ENCODE data around the gene UPP2. TPM values are rescaled to one million over a fixed set of nuclear protein-coding genes. Genes with fewer than 3 reads are reported as not detected.

The UPP2 gene
- total RNA-seq, 1 experiment from 2014 or later, result not detected

DNA sequence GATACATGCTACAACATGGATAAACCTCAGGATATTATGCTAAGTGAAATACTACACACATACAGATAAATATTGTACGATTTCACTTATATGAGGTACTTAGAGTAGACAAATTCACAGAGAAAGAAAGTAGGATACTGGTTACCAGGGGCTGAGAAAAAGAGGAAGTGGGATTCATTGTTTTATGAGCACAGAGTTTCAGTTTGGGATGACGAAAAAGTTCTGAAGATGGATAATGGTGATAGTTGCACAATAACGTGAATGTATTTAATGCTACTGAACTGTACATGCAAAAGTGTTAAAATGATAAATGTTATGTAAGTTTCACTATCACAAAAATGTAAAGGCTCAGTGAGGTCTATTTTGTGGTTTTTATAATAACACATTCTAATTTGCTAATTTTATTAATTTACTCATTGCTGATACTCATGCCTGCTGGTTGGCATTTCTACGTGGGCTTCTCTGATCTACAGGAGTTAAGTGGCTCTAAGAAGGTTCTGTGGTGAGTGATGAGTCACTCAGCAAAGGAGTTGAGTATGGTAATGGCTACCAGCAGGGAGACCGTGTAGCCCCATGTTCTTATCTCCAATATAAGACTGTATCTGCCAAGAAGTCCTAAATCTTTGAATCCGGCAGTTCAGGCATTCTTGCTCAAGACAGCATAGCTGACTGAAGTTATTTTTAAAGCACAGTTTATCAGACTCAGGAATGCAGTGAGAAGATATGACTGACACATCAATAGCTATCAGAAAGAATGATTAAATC is 41.1 kb downstream of the UPP2 start:
- Histone ChIP-seq H3K27ac (no peak overlapping the region), H3K27me3 (no peaks in the 10 kb centered on the region), H3K9me3 (replicated peaks) (no peaks in the 10 kb centered on the region; the same call in 1 of the 2 replicates), H3K4me1 (no peaks in the 10 kb centered on the region), H3K4me3 (no peak overlapping the region), H3K36me3 (no peaks in the 10 kb centered on the region)
- DNase-seq, result no peak

GRCh38 chr2:158143703-158144360 is 42.2 kb downstream of the UPP2 start:
- DNase-seq, result no peak
- Histone ChIP-seq H3K4me3 (no peak overlapping the region), H3K4me1 (no peaks in the 10 kb centered on the region), H3K27me3 (no peaks in the 10 kb centered on the region), H3K9me3 (replicated peaks) (no peaks in the 10 kb centered on the region; the same call in 1 of the 2 replicates), H3K36me3 (no peaks in the 10 kb centered on the region), H3K27ac (no peak overlapping the region)

GRCh38 chr2:158144914-158145625 is 43.4 kb downstream of the UPP2 start:
- Histone ChIP-seq H3K4me1 (no peaks in the 10 kb centered on the region), H3K4me3 (no peak overlapping the region), H3K27me3 (no peaks in the 10 kb centered on the region), H3K9me3 (replicated peaks) (no peaks in the 10 kb centered on the region; the same call in 1 of the 2 replicates), H3K36me3 (no peaks in the 10 kb centered on the region), H3K27ac (no peak overlapping the region)
- no peak for DNase-seq

GRCh38 chr2:158153270-158154015 is 51.8 kb downstream of the UPP2 start:
- Histone ChIP-seq H3K9me3 (replicated peaks) (no peaks in the 10 kb centered on the region), H3K27me3 (no peaks in the 10 kb centered on the region), H3K36me3 (no peaks in the 10 kb centered on the region), H3K4me1 (no peaks in the 10 kb centered on the region), H3K27ac (no peak overlapping the region), H3K4me3 (no peak overlapping the region)
- DNase-seq, result peak; percentile 18 to 23

GRCh38 chr2:158154596-158154995 is 52.9 kb downstream of the UPP2 start:
- peak in 1 of 2 experiments; percentile 9 for DNase-seq

DNA sequence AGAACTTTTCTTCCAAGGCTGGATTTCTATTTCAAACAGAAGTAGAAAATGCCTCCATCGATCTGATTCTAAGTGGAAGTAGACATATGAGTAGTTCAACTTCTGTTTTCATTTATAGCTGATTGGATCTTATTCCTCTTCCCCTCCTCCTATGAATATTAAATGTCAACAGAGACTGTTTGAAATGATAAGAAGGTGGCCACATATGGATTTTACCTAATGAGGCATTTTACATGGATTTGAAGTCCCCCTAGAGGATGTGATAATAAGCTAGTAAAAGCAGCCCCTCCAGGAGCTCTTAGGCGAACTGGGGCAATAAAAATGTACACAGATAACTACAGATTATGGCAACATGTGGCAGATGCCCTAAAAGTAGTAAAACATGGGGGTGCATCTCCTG is 71.0 kb downstream of the UPP2 start:
- Histone ChIP-seq H3K27me3 (no peaks in the 10 kb centered on the region), H3K36me3 (no peaks in the 10 kb centered on the region), H3K27ac (no peak overlapping the region), H3K4me1 (no peaks in the 10 kb centered on the region), H3K9me3 (replicated peaks) (no peaks in the 10 kb centered on the region), H3K4me3 (no peak overlapping the region)
- DNase-seq, result no peak

More at GRCh38 chr2:158154596-158154995, 52.9 kb downstream of the UPP2 start:
- H3K27me3 ChIP-seq, result no peaks in the 10 kb centered on the region
- no peaks in the 10 kb centered on the region for H3K9me3 ChIP-seq (replicated peaks)
- H3K27ac ChIP-seq, result no peak overlapping the region
- H3K36me3 ChIP-seq, result no peaks in the 10 kb centered on the region
- H3K4me1 ChIP-seq, result no peaks in the 10 kb centered on the region
- no peak overlapping the region for H3K4me3 ChIP-seq

- DNase-seq, result no peak
- Histone ChIP-seq H3K9me3 (replicated peaks) (no peaks in the 10 kb centered on the region), H3K27ac (no peak overlapping the region), H3K4me1 (no peaks in the 10 kb centered on the region), H3K27me3 (no peaks in the 10 kb centered on the region), H3K36me3 (no peaks in the 10 kb centered on the region), H3K4me3 (no peak overlapping the region)
Measured at GRCh38 chr2:158174495-158174894, 72.8 kb downstream of the UPP2 start.

- no peaks in the 10 kb centered on the region for H3K4me1 ChIP-seq
- no peaks in the 10 kb centered on the region for H3K36me3 ChIP-seq
- no peak overlapping the region for H3K27ac ChIP-seq
- H3K27me3 ChIP-seq, result no peaks in the 10 kb centered on the region
- no peak overlapping the region for H3K4me3 ChIP-seq
- no peak for DNase-seq
- H3K9me3 ChIP-seq (replicated peaks), result no peaks in the 10 kb centered on the region
Measured at GRCh38 chr2:158174956-158175355, 73.3 kb downstream of the UPP2 start.

DNA sequence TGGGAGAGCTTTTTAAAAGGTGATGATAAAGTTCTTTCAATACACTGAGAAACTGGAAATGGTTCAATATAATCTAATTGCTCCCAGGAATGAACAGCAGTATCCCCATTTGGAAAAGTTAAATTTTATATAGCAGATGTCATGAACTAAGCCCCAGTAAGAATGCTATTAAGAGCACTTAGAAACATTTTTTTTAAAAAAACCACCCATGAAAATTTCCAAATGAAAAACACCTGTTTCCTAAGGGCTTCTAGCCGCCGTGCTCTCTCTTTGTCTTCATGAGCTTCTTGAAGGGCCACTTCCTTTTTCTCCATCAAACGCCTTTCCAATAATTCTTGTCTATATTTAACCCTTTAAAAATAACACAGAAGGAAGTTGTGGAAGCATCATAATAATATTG is 77.0 kb downstream of the UPP2 start:
- Histone ChIP-seq H3K9me3 (replicated peaks) (no peaks in the 10 kb centered on the region), H3K36me3 (no peaks in the 10 kb centered on the region), H3K4me3 (no peak overlapping the region), H3K27me3 (no peaks in the 10 kb centered on the region), H3K4me1 (peaks cover 12% of the 10 kb centered on the region), H3K27ac (no peak overlapping the region)
- DNase-seq, result no peak

- Histone ChIP-seq H3K4me3 (no peak overlapping the region), H3K27ac (no peak overlapping the region), H3K9me3 (replicated peaks) (no peaks in the 10 kb centered on the region), H3K4me1 (peaks cover 15% of the 10 kb centered on the region), H3K36me3 (no peaks in the 10 kb centered on the region), H3K27me3 (no peaks in the 10 kb centered on the region)
- DNase-seq, result peak in 1 of 2 experiments; percentile 48
Measured at GRCh38 chr2:158179660-158180059, 78.0 kb downstream of the UPP2 start.

DNA sequence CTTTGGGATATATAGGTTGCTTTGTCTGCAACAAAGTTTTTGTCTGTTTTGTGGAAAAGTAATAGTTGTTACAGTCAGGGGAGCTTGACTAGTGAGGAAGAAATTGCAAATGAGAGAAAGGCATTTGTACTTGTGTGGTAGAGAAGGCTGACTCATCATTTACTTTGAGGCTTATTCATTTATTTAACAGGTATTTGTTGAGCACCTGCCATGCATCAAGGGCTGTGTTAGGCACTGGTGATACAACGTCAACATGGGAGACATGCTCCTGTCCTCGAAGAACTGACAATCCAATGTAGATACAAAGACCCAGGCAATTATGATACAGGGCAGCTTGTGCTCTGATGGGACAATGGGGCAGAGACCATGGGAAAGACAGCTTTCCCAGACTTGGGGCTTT is 79.5 kb downstream of the UPP2 start:
- H3K27me3 ChIP-seq, result no peaks in the 10 kb centered on the region
- H3K27ac ChIP-seq, result no peak overlapping the region
- no peak for DNase-seq
- H3K4me1 ChIP-seq, result peaks cover 15% of the 10 kb centered on the region
- no peaks in the 10 kb centered on the region for H3K36me3 ChIP-seq
- no peaks in the 10 kb centered on the region for H3K9me3 ChIP-seq (replicated peaks)
- H3K4me3 ChIP-seq, result no peak overlapping the region

DNA sequence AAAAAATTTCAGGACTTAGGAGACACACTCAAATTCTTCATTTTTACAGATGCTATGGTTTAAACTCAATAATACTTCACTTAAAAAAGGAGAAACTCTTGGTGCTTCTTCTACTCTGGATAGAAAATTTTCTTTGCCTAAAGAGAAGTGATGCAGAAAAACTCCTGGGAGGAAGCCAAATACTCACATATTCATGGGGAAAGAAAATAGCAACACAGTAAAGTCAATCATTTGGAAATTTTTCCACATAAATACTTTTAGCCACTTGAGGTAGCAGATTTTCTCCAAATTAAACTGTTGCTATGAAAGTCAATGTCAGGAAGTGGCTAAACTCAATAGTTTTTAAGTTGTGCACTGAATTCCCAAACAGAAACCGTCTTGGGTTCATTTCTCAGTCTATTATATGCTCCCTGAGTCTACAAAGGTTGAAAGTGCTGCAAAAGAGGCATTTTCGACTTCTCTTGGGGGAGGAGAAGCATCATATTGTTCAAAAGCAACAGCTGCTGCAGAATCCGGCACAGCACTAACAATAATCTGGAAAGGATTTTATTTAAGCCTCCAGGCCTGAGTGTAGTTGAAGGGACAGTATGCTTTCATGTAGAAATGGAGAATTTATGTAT is 81.1 kb downstream of the UPP2 start:
- peak; percentile 36 to 76 for DNase-seq
- H3K4me1 ChIP-seq, result peaks cover 15% of the 10 kb centered on the region
- H3K27ac ChIP-seq, result peak overlapping the region; percentile 5; the same call in 1 of the 2 replicates
- H3K4me3 ChIP-seq, result no peak overlapping the region
- H3K27me3 ChIP-seq, result no peaks in the 10 kb centered on the region
- no peaks in the 10 kb centered on the region for H3K36me3 ChIP-seq
- no peaks in the 10 kb centered on the region for H3K9me3 ChIP-seq (replicated peaks)

DNA sequence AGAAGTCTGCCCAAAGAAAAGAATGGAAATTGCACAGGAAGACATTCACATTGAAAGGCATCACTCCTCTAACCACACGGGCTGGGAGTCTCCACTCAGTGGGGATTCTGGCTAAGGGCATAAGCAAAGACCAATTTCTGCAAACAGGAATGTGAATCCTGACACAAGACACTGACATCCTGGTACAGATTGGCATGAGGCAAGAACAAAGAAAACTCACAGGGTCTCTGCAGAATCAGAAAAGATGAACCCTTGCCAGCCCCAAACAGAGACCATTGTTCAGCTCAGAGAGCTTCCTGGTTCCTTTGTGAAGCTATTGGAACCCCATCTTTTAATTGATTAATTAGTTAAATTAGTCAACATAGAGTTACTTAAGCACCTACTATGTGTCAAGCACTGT is 82.3 kb downstream of the UPP2 start:
- H3K36me3 ChIP-seq, result no peaks in the 10 kb centered on the region

More for the DNA sequence above, 82.3 kb downstream of the UPP2 start:
- Histone ChIP-seq H3K4me3 (no peak overlapping the region), H3K4me1 (peaks cover 16% of the 10 kb centered on the region), H3K27ac (no peak overlapping the region), H3K27me3 (no peaks in the 10 kb centered on the region), H3K9me3 (replicated peaks) (no peaks in the 10 kb centered on the region)
- DNase-seq, result no peak
